Endothelial cell of umbilical vein (primary cell): ENCODE results near the gene SRSF6. TPM values are rescaled to one million over a fixed set of nuclear protein-coding genes. Genes with fewer than 3 reads are reported as not detected.
"Not testable (repeated sequence)": the region's sequence is repeated elsewhere in the genome, so short reads cannot be mapped to it uniquely, and the experiment has no call there.

Experiments used
- BruUV-seq: library from RNA; stranded (reverse); fragments of 400-500 nt; replicated peaks from 2 replicates; lab custom pipeline; 2021; lab: Mats Ljungman, UMichigan
- CTCF ChIA-PET: fragments of 300-600, 350-600 bp; sonication (Branson Sonifier 250); formaldehyde crosslinking; loops from one replicate; lab custom pipeline; 2021; ENCODE audit warnings: antibody characterized with exemption, inconsistent platforms; lab: Charles Lee
- POLR2A ChIA-PET: fragments of 300-600, 350-600 bp; sonication (Branson Sonifier 250); formaldehyde crosslinking; loops from one replicate; lab custom pipeline; 2021; ENCODE audit warnings: antibody characterized with exemption, inconsistent platforms; lab: Charles Lee
- DNase-seq: peaks from one replicate; pipeline ENCODE4 v3.0.0-alpha.2; 2011; ENCODE audit warnings: low read depth, low spot score
- FAIRE-seq: peaks from 2 replicates; lab custom pipeline; 2011; peaks lifted over from hg19 to GRCh38; lab: Jason Lieb, UNC
- H2AFZ ChIP-seq: 2 replicates; pipeline ENCODE4 v1.6.0; 2012; ENCODE audit warnings: low read depth, low read length, control low read depth, inconsistent platforms
- H3K27ac ChIP-seq: 2 replicates; pipeline ENCODE4 v1.5.1; 2011; ENCODE audit warnings: low read depth, mild to moderate bottlenecking, control low read depth, low read length, moderate library complexity; ENCODE audit not compliant: insufficient read depth
- H3K27me3 ChIP-seq, 2 experiments: 2 replicates each; pipeline versions ENCODE4 v1.6.0 to v1.6.1; 2011; ENCODE audit warnings: low read length in 2 of 2, mixed read lengths in 1 of 2; ENCODE audit not compliant: control insufficient read depth in 2 of 2, insufficient read depth in 2 of 2
- H3K36me3 ChIP-seq, 2 experiments: 2 replicates in 1 of 2; 3 replicates in 1 of 2; pipeline ENCODE4 v1.5.1; 2011; ENCODE audit warnings: low read length in 2 of 2, mild to moderate bottlenecking in 1 of 2, moderate library complexity in 1 of 2; ENCODE audit not compliant: control insufficient read depth in 2 of 2, insufficient read depth in 2 of 2; ENCODE audit errors: extremely low read depth in 1 of 2
- H3K4me1 ChIP-seq: 3 replicates; pipeline ENCODE4 v1.5.1; 2011; ENCODE audit warnings: mild to moderate bottlenecking, low read length; ENCODE audit not compliant: control insufficient read depth, insufficient read depth; ENCODE audit errors: extremely low read depth
- H3K4me2 ChIP-seq: 2 replicates; pipeline ENCODE4 v1.6.1; 2011; ENCODE audit warnings: low read length, control low read depth, mixed read lengths; ENCODE audit not compliant: insufficient read depth
- H3K4me3 ChIP-seq, 3 experiments: fragments of 200-600 bp in 1 of 3; sonication (generic), shearing (Covaris generic) in 1 of 3; replicated peaks in 1 of 3; 2 replicates each; pipeline ENCODE4 v1.5.1; 2011 to 2016; ENCODE audit warnings: control low read depth in 3 of 3, low read length in 3 of 3, mild to moderate bottlenecking in 2 of 3, inconsistent platforms in 1 of 3, low read depth in 1 of 3, moderate library complexity in 1 of 3; ENCODE audit not compliant: insufficient read depth in 1 of 3
- H3K79me2 ChIP-seq: 2 replicates; pipeline ENCODE4 v1.6.0; 2012; ENCODE audit warnings: low read length, inconsistent platforms; ENCODE audit not compliant: control insufficient read depth, insufficient read depth
- H3K9ac ChIP-seq: replicated peaks from 2 replicates; pipeline ENCODE3; 2011; ENCODE audit warnings: low read length, control low read depth; ENCODE audit not compliant: insufficient read depth; ENCODE audit errors: extremely low read depth
- H3K9me1 ChIP-seq: replicated peaks from 3 replicates; pipeline ENCODE4 v1.6.0; 2011; ENCODE audit warnings: mild to moderate bottlenecking, low read length; ENCODE audit not compliant: control insufficient read depth, insufficient read depth; ENCODE audit errors: extremely low read depth
- H3K9me3 ChIP-seq: replicated peaks from 2 replicates; pipeline ENCODE4 v1.5.1; 2012; ENCODE audit warnings: low read length, inconsistent platforms; ENCODE audit not compliant: control insufficient read depth, insufficient read depth
- H4K20me1 ChIP-seq: replicated peaks from 2 replicates; pipeline ENCODE3; 2011; ENCODE audit warnings: mild to moderate bottlenecking, low read length; ENCODE audit not compliant: control insufficient read depth, insufficient read depth; ENCODE audit errors: extremely low read depth
- EZH2 ChIP-seq: IDR thresholded peaks from 2 replicates; pipeline ENCODE4 v1.6.1; 2012; ENCODE audit warnings: borderline replicate concordance, low read depth, mild to moderate bottlenecking, moderate library complexity, low read length, inconsistent platforms; ENCODE audit not compliant: severe bottlenecking
- FOS ChIP-seq: IDR thresholded peaks from 2 replicates; pipeline ENCODE4 v1.6.1; 2011; ENCODE audit warnings: mild to moderate bottlenecking, low read length, moderate library complexity, borderline replicate concordance; ENCODE audit not compliant: insufficient read depth
- GATA2 ChIP-seq: IDR thresholded peaks from 2 replicates; pipeline ENCODE4 v1.7.0; 2011; ENCODE audit warnings: low read depth, mild to moderate bottlenecking, moderate library complexity, mixed read lengths, low read length; ENCODE audit not compliant: insufficient read length, insufficient read depth
- JUN ChIP-seq: IDR thresholded peaks from 2 replicates; pipeline ENCODE4 v1.6.1; 2011; ENCODE audit warnings: borderline replicate concordance, low read depth; ENCODE audit not compliant: insufficient read length, insufficient read depth
- MYC ChIP-seq: IDR thresholded peaks from one replicate; pipeline ENCODE4 v1.6.1; 2011; ENCODE audit warnings: mild to moderate bottlenecking, low read depth, low read length
- POLR2A ChIP-seq: IDR thresholded peaks from 2 replicates; pipeline ENCODE4 v1.6.1; 2012; ENCODE audit warnings: low read depth, mild to moderate bottlenecking, control low read depth, low read length
- POLR2AphosphoS5 ChIP-seq: IDR thresholded peaks from 2 replicates; pipeline ENCODE4 v1.6.1; 2012; ENCODE audit warnings: low read depth, mild to moderate bottlenecking, control low read depth, low read length, moderate library complexity; ENCODE audit not compliant: insufficient read depth
- dilution Hi-C: fragments of 300-500 bp; cut with MboI; formaldehyde crosslinking; loops from one replicate; pipeline ENCODE4 v1.15.0; 2019; ENCODE audit warnings: low sequenced_read_pairs; ENCODE audit not compliant: extremely low pct_ligation_motif_present
- intact Hi-C: fragments of 100-400 bp; cut with micrococcal nuclease; formaldehyde crosslinking; loops from one replicate; pipeline ENCODE4 v1.10.0; 2022
- polyA plus RNA-seq, 4 experiments: library from polyadenylated mRNA; depleted of rRNA in 3 of 4; stranded (reverse) in 3 of 4; unstranded in 1 of 4; fragments of >200 nt; gene quantifications; 2 replicates each; pipeline versions ENCODE4 v1.2.1 to v1.2.3, GENCODE V29; 2011 to 2012; ENCODE audit warnings: missing spikeins in 1 of 4
- total RNA-seq: library from RNA; stranded (reverse); gene quantifications from 2 replicates; pipeline ENCODE4 v1.2.3, GENCODE V29; 2021
- TF ChIP-seq, protein P1 (sequence below), 2 donors: IDR thresholded peaks; 1 replicate in 1 of 2; 2 replicates in 1 of 2; pipeline ENCODE4 v1.5.1; 2011; ENCODE audit warnings: low read length in 2 of 2, mild to moderate bottlenecking in 2 of 2, moderate library complexity in 2 of 2, control low read depth in 1 of 2, inconsistent platforms in 1 of 2, low read depth in 1 of 2; ENCODE audit not compliant: insufficient read depth in 1 of 2; ENCODE audit errors: extremely low read depth in 1 of 2
- TF ChIP-seq, protein P2 (sequence below): IDR thresholded peaks from 2 replicates; pipeline ENCODE4 v1.6.1; 2011; ENCODE audit not compliant: insufficient read depth, insufficient read length

SRSF6 gene
- total and polyA plus RNA-seq, 2 donors (not counting 3 experiments of a cell fraction or from before 2014, with no cell fraction given): 61.9 to 157 TPM

DNA sequence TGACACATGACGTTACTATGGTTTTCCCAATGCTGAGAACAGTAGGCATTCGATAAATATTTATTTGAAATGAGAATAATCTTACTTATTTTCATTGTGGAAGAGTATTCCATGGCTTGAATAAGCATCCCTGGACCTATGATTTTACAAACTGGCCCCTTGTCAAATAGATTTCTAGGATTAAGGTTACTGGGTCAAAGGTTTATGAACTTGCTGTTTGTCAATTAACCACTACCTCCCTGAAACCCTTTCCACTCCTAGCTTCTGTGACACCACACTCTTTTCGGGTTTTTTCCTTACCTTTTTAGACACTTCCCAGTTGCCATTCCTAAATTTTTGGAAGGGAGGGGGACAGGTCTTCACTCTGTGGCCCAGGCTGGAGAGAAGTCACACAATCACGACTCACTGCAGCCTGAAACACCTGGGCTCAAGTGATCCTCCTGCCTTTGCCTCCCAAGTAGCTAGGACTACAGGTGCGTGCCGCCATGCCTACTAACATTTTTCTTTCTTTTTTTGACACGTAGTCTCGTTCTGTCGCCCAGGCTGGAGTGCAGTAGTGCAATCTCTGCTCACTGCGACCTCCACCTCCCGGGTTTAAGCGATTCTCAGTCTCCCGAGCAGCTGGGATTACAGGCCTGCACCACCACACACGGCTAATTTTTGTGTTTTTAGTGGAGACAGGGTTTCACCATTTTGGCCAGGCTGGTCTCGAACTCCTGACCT lies 5.1 kb upstream of the SRSF6 start:
- H3K4me2 ChIP-seq: no peak overlapping the region
- DNase-seq (no peak), FAIRE-seq (no peak)
- no peak overlapping the region for H3K4me3 ChIP-seq
- H3K9me3 ChIP-seq: no peaks in the 10 kb centered on the region
- H3K9ac ChIP-seq: no peak overlapping the region
- no TSS peak for BruUV-seq
- no peaks in the 10 kb centered on the region for H3K9me1 ChIP-seq
- no peaks in the 10 kb centered on the region for H4K20me1 ChIP-seq
- no peak overlapping the region for H3K27ac ChIP-seq
- peaks cover 10% of the 10 kb centered on the region for H3K4me1 ChIP-seq
- ChIA-PET POLR2A (no interaction called here), CTCF (interaction anchor here (0.6 kb wide), 1 partner anchor 1728 kb away, joined by 4 read pairs; no protein-coding TSS in a partner anchor)
- no peaks in the 10 kb centered on the region for H3K36me3 ChIP-seq
- dilution Hi-C loops: no loop called here
- peaks cover 11 to 19% of the 10 kb centered on the region in 2 experiments for H3K27me3 ChIP-seq
- H2AFZ ChIP-seq: no peak overlapping the region
- intact Hi-C loops: loop anchor here (10.0 kb wide), 1 partner anchor 392 kb away; no protein-coding TSS in a partner anchor
- no peaks in the 10 kb centered on the region for H3K79me2 ChIP-seq
- TF ChIP-seq GATA2: no peak
- TF ChIP-seq POLR2AphosphoS5: no peak
- TF ChIP-seq, protein P1, sequence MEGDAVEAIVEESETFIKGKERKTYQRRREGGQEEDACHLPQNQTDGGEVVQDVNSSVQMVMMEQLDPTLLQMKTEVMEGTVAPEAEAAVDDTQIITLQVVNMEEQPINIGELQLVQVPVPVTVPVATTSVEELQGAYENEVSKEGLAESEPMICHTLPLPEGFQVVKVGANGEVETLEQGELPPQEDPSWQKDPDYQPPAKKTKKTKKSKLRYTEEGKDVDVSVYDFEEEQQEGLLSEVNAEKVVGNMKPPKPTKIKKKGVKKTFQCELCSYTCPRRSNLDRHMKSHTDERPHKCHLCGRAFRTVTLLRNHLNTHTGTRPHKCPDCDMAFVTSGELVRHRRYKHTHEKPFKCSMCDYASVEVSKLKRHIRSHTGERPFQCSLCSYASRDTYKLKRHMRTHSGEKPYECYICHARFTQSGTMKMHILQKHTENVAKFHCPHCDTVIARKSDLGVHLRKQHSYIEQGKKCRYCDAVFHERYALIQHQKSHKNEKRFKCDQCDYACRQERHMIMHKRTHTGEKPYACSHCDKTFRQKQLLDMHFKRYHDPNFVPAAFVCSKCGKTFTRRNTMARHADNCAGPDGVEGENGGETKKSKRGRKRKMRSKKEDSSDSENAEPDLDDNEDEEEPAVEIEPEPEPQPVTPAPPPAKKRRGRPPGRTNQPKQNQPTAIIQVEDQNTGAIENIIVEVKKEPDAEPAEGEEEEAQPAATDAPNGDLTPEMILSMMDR (IDR thresholded peaks at IDR 0.05; ENCODE audit: extremely low read depth in 1 of 2, insufficient read depth in 1 of 2, low read depth in 1 of 2, low read length in 2 of 2): no peak
- no peak for TF ChIP-seq JUN
- no peak for TF ChIP-seq FOS
- TF ChIP-seq, protein P2, sequence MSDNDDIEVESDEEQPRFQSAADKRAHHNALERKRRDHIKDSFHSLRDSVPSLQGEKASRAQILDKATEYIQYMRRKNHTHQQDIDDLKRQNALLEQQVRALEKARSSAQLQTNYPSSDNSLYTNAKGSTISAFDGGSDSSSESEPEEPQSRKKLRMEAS: no peak
- no peak for TF ChIP-seq POLR2A
- no peak for TF ChIP-seq EZH2
- no peak for TF ChIP-seq MYC

DNA sequence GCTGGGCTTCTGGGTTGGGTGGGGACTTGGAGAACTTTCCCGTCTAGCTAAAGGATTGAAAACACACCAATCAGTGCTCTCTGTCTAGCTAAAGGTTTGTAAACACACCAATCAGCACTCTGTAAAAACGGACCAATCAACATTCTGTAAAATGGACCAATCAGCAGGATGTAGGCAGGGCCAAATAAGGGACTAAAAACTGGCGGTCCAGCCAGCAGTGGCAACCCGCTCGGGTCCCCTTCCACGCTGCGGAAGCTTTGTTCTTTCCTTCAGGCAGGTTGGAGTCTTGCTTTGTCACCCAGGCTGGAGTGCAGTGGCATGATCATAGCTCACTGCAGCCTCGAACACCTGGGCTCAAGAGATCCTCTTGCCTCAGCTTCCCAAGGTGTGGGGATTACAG lies 1.4 kb upstream of the SRSF6 start:
- H3K27ac ChIP-seq, H4K20me1 ChIP-seq, H3K9me3 ChIP-seq, dilution Hi-C loops, H3K9ac ChIP-seq, DNase-seq, BruUV-seq, H3K9me1 ChIP-seq, H2AFZ ChIP-seq, FAIRE-seq, H3K4me3 ChIP-seq, H3K4me2 ChIP-seq: not testable (repeated sequence)
- Histone ChIP-seq H3K36me3 (peaks cover 9 to 17% of the 10 kb centered on the region in 2 experiments), H3K27me3 (peaks cover 6 to 11% of the 10 kb centered on the region in 2 experiments), H3K79me2 (peaks cover 27% of the 10 kb centered on the region), H3K4me1 (peaks cover 16% of the 10 kb centered on the region)
- POLR2A ChIA-PET: interaction anchor here (0.6 to 2.4 kb wide), 4 partner anchors 10 to 345 kb away, joined by 3 to 12 read pairs (median 9); partner anchors contain the start of gene IFT52
- CTCF ChIA-PET: interaction anchor here (1.5 kb wide), 1 partner anchor 734 kb away, joined by 4 read pairs; no protein-coding TSS in a partner anchor
- intact Hi-C loops: loop anchor here (2.0 to 10.0 kb wide), 4 partner anchors 136 to 389 kb away; partner anchors contain the start of genes IFT52 and MYBL2
